G401 (cell line): ENCODE measurements around the gene ERF. TPM values are rescaled to one million over a fixed set of nuclear protein-coding genes. Genes with fewer than 3 reads are reported as not detected.

Source experiments
- DNase-seq: peaks from one replicate; pipeline ENCODE4 v3.0.0-alpha.2; 2015; ENCODE audit warnings: low spot score
- in situ Hi-C: cut with HindIII; loops from 2 replicates; pipeline ENCODE4 v1.10.0; 2016; ENCODE audit warnings: low sequenced_read_pairs, mixed read lengths
- total RNA-seq: library from RNA; depleted of rRNA; stranded (reverse); fragments of >200 nt; shearing (Covaris generic); gene quantifications from 2 replicates; pipeline ENCODE4 v1.2.3, GENCODE V29; 2014

ERF gene
- total RNA-seq, 1 experiment from 2014 or later: 157 TPM

GRCh38 chr19:42288387-42288786 is 33.5 kb upstream of the ERF start:
- in situ Hi-C loops: no loop called here
- no peak for DNase-seq

GRCh38 chr19:42287827-42288107 is 32.8 kb upstream of the ERF start:
- no peak for DNase-seq
- in situ Hi-C loops: no loop called here

GRCh38 chr19:42287017-42287826 is 32.3 kb upstream of the ERF start:
- in situ Hi-C loops: no loop called here
- DNase-seq: peak; percentile 21

GRCh38 chr19:42286349-42287016 is 31.6 kb upstream of the ERF start:
- in situ Hi-C loops: no loop called here
- DNase-seq: peak; percentile 87

- in situ Hi-C loops: no loop called here
- DNase-seq: peak; percentile 16
Measured at GRCh38 chr19:42285988-42286348, 31.0 kb upstream of the ERF start.

GRCh38 chr19:42285541-42285941 is 30.6 kb upstream of the ERF start:
- DNase-seq: no peak
- in situ Hi-C loops: no loop called here

GRCh38 chr19:42284591-42285341 is 29.8 kb upstream of the ERF start:
- in situ Hi-C loops: no loop called here
- DNase-seq: peak; percentile 47

- DNase-seq: peak; percentile 74
- in situ Hi-C loops: no loop called here
Measured at GRCh38 chr19:42284066-42284501, 29.2 kb upstream of the ERF start.

GRCh38 chr19:42283188-42284065 is 28.5 kb upstream of the ERF start:
- in situ Hi-C loops: no loop called here
- DNase-seq: peak; percentile 94

- in situ Hi-C loops: no loop called here
- peak; percentile 37 for DNase-seq
Measured at GRCh38 chr19:42282819-42283187, 27.9 kb upstream of the ERF start.

- peak; percentile 58 for DNase-seq
- in situ Hi-C loops: no loop called here
Measured at GRCh38 chr19:42281827-42282762, 27.2 kb upstream of the ERF start.

- in situ Hi-C loops: no loop called here
- peak; percentile 37 for DNase-seq
Measured at GRCh38 chr19:42281146-42281826, 26.4 kb upstream of the ERF start.

- in situ Hi-C loops: no loop called here
- peak; percentile 46 for DNase-seq
Measured at GRCh38 chr19:42280815-42281145, 25.9 kb upstream of the ERF start.

GRCh38 chr19:42279902-42280814 is 25.2 kb upstream of the ERF start:
- peak; percentile 92 for DNase-seq
- in situ Hi-C loops: no loop called here

- DNase-seq: no peak
- in situ Hi-C loops: no loop called here
Measured at GRCh38 chr19:42279155-42279901, 24.4 kb upstream of the ERF start.

- in situ Hi-C loops: no loop called here
Measured at GRCh38 chr19:42278452-42279154, 23.7 kb upstream of the ERF start.

More at GRCh38 chr19:42278452-42279154, 23.7 kb upstream of the ERF start:
- peak; percentile 30 for DNase-seq
